HepG2 (cell line): Measurements from ENCODE around the gene ZNF491. TPM values are rescaled to one million over a fixed set of nuclear protein-coding genes. Genes with fewer than 3 reads are reported as not detected.

Source experiments
- ATAC-seq: fragments of 200-7000 bp; cut with Tn5 transposase; 3 replicates; pipeline ENCODE4 v1.9.1; 2020; ENCODE audit warnings: mild to moderate bottlenecking, moderate library complexity
- BruUV-seq: library from RNA; stranded (reverse); fragments of 400-500 nt; replicated peaks from 2 replicates; lab custom pipeline; 2021; lab: Mats Ljungman, UMichigan
- CTCF ChIA-PET: fragments of 300-600 bp; formaldehyde crosslinking; extraction: SDS; loops from one replicate; lab custom pipeline; 2021; ENCODE audit warnings: low total read pairs, inconsistent platforms, low intra/inter-chr PET ratio; lab: Yijun Ruan, JAX
- POLR2A ChIA-PET: fragments of 350-600 bp; sonication (Branson Sonifier 250); formaldehyde crosslinking; loops from one replicate; lab custom pipeline; 2020; ENCODE audit warnings: antibody characterized with exemption, inconsistent platforms; lab: Yijun Ruan, JAX
- DNase-seq: peaks from one replicate; pipeline ENCODE4 v3.0.0-alpha.2; 2015; ENCODE audit warnings: low spot score
- FAIRE-seq: peaks from 3 replicates; lab custom pipeline; 2011; peaks lifted over from hg19 to GRCh38; lab: Jason Lieb, UNC
- H2AFZ ChIP-seq: one replicate; pipeline ENCODE4 v1.6.1; 2011; ENCODE audit warnings: low read length, inconsistent platforms
- H3K27ac ChIP-seq: fragments of 300-600 bp; 3 replicates; pipeline ENCODE4 v1.8.0; 2011; ENCODE audit warnings: mixed run types, mild to moderate bottlenecking, mixed read lengths, low read length, inconsistent platforms; ENCODE audit not compliant: insufficient read depth; ENCODE audit errors: extremely low read length
- H3K27me3 ChIP-seq, 2 experiments: fragments of 200-600 bp in 1 of 2; 2 replicates in 1 of 2; 3 replicates in 1 of 2; pipeline versions ENCODE4 v1.6.0 to v1.8.0; 2011; ENCODE audit warnings: low read length in 2 of 2, mild to moderate bottlenecking in 2 of 2, moderate library complexity in 2 of 2, inconsistent platforms in 1 of 2; ENCODE audit not compliant: insufficient read depth in 2 of 2, control insufficient read depth in 1 of 2
- H3K36me3 ChIP-seq, 2 experiments: fragments of 200-600 bp in 1 of 2; replicated peaks in 1 of 2; 2 replicates in 1 of 2; 3 replicates in 1 of 2; pipeline versions ENCODE4 v1.5.1 to v1.8.0; 2011; ENCODE audit warnings: low read length in 2 of 2, inconsistent platforms in 1 of 2; ENCODE audit not compliant: insufficient read depth in 2 of 2, control insufficient read depth in 1 of 2
- H3K4me1 ChIP-seq: 2 replicates; pipeline ENCODE4 v1.5.1; 2012; ENCODE audit warnings: low read length, inconsistent platforms; ENCODE audit not compliant: insufficient read depth
- H3K4me2 ChIP-seq: 2 replicates; pipeline ENCODE4 v1.6.0; 2011; ENCODE audit warnings: low read depth, low read length, inconsistent platforms
- H3K4me3 ChIP-seq, 3 experiments: fragments of 200-600 bp in 1 of 3; sonication (generic), shearing (Covaris generic) in 1 of 3; replicated peaks in 1 of 3; 2 replicates each; pipeline ENCODE4 v1.5.1; 2011 to 2016; ENCODE audit warnings: low read length in 3 of 3, inconsistent platforms in 2 of 3, low read depth in 2 of 3, mild to moderate bottlenecking in 2 of 3, control low read depth in 1 of 3, mixed read lengths in 1 of 3; ENCODE audit not compliant: insufficient read depth in 1 of 3
- H3K79me2 ChIP-seq: one replicate; pipeline ENCODE4 v1.6.1; 2011; ENCODE audit warnings: low read length, inconsistent platforms; ENCODE audit not compliant: insufficient read depth
- H3K9ac ChIP-seq: 2 replicates; pipeline ENCODE4 v1.6.0; 2011; ENCODE audit warnings: mild to moderate bottlenecking, low read depth, low read length, inconsistent platforms; ENCODE audit not compliant: insufficient read depth
- H3K9me3 ChIP-seq: 2 replicates; pipeline ENCODE4 v1.5.1; 2012; ENCODE audit warnings: mild to moderate bottlenecking, low read length
- H4K20me1 ChIP-seq: 2 replicates; pipeline ENCODE4 v1.6.0; 2011; ENCODE audit warnings: inconsistent platforms, mild to moderate bottlenecking, low read length, moderate library complexity; ENCODE audit not compliant: insufficient read depth
- ATAD3A ChIP-seq: sonication (generic); formaldehyde crosslinking; IDR thresholded peaks from 2 replicates; pipeline ENCODE4 v1.4.0; 2020; ENCODE audit warnings: missing genetic modification reagents
- MAFF ChIP-seq: IDR thresholded peaks from 2 replicates; pipeline ENCODE4 v1.6.1; 2011; ENCODE audit warnings: low read depth, low read length, improper control_type of control experiment
- MATR3 ChIP-seq: sonication (generic); formaldehyde crosslinking; IDR thresholded peaks from 2 replicates; pipeline ENCODE4 v1.4.0; 2020; ENCODE audit warnings: missing genetic modification reagents
- MIER3 ChIP-seq: IDR thresholded peaks from 2 replicates; pipeline ENCODE4 v1.6.1; 2016; ENCODE audit warnings: missing compliant biosample characterization, borderline replicate concordance
- NFIB ChIP-seq: sonication (generic); formaldehyde crosslinking; IDR thresholded peaks from 2 replicates; pipeline ENCODE4 v1.9.0; 2021; ENCODE audit warnings: missing genetic modification reagents, mild to moderate bottlenecking, borderline replicate concordance
- TRAFD1 ChIP-seq: sonication (generic); formaldehyde crosslinking; IDR thresholded peaks from 2 replicates; pipeline ENCODE4 v1.5.1; 2020; ENCODE audit warnings: missing genetic modification reagents, mild to moderate bottlenecking, borderline replicate concordance
- ZNF569 ChIP-seq: sonication (generic); formaldehyde crosslinking; IDR thresholded peaks from 2 replicates; pipeline ENCODE4 v1.5.0; 2020; ENCODE audit warnings: mild to moderate bottlenecking, missing genetic modification reagents, moderate library complexity, borderline replicate concordance
- WGBS: methylation state at CpG from one replicate; pipeline ENCODE4 v1.1.6; 2017; ENCODE audit warnings: low lambda C conversion rate; 5-methylcytosine and 5-hydroxymethylcytosine counted together
- in situ Hi-C: cut with HindIII; loops from 2 replicates; pipeline ENCODE4 v1.10.0; 2017; ENCODE audit warnings: low pct_unique_long_range_greater_than_20kb; ENCODE audit not compliant: extremely low pct_ligation_motif_present
- intact Hi-C: fragments of 100-400 bp; cut with micrococcal nuclease; formaldehyde crosslinking; loops from one replicate; pipeline ENCODE4 v1.10.0; 2022; ENCODE audit not compliant: unreplicated experiment
- polyA plus RNA-seq, 8 experiments: library from polyadenylated mRNA; depleted of rRNA in 3 of 8; stranded (reverse) in 7 of 8; unstranded in 1 of 8; fragments of >200 nt; fragmentation: Illumina TruSeq in 4 of 8; extraction: Trizol in 4 of 8; gene quantifications; 2 replicates each; pipeline versions ENCODE4 v1.2.1 to v1.2.3, GENCODE V29; 2011 to 2016; ENCODE audit warnings: low read depth in 4 of 8, missing spikeins in 1 of 8, mixed read lengths in 1 of 8; ENCODE audit not compliant: insufficient read depth in 1 of 8
- total RNA-seq, 5 experiments: library from RNA; depleted of rRNA; stranded (reverse); fragments of >200 nt; fragmentation: Illumina TruSeq; extraction: Trizol; gene quantifications; 2 replicates each; pipeline ENCODE4 v1.2.3, GENCODE V29; 2016; ENCODE audit warnings: low read depth in 1 of 5
- TF ChIP-seq, protein P1 (sequence below): sonication (generic); formaldehyde crosslinking; IDR thresholded peaks from 2 replicates; pipeline ENCODE4 v1.4.0; 2020; ENCODE audit warnings: missing genetic modification reagents
- TF ChIP-seq, protein P2 (sequence below): sonication (generic); formaldehyde crosslinking; IDR thresholded peaks from 2 replicates; pipeline ENCODE4 v1.4.0; 2020; ENCODE audit warnings: mild to moderate bottlenecking, missing genetic modification reagents
- TF ChIP-seq, protein P3 (sequence below): sonication (generic); formaldehyde crosslinking; IDR thresholded peaks from 2 replicates; pipeline ENCODE4 v1.4.0; 2020; ENCODE audit warnings: mild to moderate bottlenecking, low read depth, missing genetic modification reagents

Gene ZNF491
- total and polyA plus RNA-seq, 2 of the 13 experiments (the other 11 are each of a cell fraction or from before 2014, with no cell fraction given): 0.57 to 2.2 TPM

- intact Hi-C loops: no loop called here
- Histone ChIP-seq H3K4me3 (no peak overlapping the region), H3K4me2 (no peak overlapping the region), H3K4me1 (no peaks in the 10 kb centered on the region), H3K36me3 (no peaks in the 10 kb centered on the region), H3K27ac (no peak overlapping the region), H3K9ac (no peak overlapping the region), H2AFZ (no peak overlapping the region), H4K20me1 (no peaks in the 10 kb centered on the region), H3K79me2 (no peaks in the 10 kb centered on the region), H3K9me3 (peaks cover 4% of the 10 kb centered on the region), H3K27me3 (peaks cover 0 to 3% of the 10 kb centered on the region in 2 experiments; a peak in 1 of 5 replicates)
- 0% methylated on average over 2 of the region's 2 CpGs for WGBS
- POLR2A ChIA-PET: interaction anchor here (2.4 kb wide), 1 partner anchor 14 kb away, joined by 5 read pairs; the partner anchor contains the start of gene ZNF441
- CTCF ChIA-PET: no interaction called here
- DNase-seq (no peak), ATAC-seq (no peak), FAIRE-seq (no peak)
- no TSS peak for BruUV-seq
- in situ Hi-C loops: no loop called here
- TF ChIP-seq ZNF569 (CRISPR knock-in tag): no peak
- no peak for TF ChIP-seq ATAD3A (CRISPR knock-in tag)
- no peak for TF ChIP-seq TRAFD1
- TF ChIP-seq, protein P1, sequence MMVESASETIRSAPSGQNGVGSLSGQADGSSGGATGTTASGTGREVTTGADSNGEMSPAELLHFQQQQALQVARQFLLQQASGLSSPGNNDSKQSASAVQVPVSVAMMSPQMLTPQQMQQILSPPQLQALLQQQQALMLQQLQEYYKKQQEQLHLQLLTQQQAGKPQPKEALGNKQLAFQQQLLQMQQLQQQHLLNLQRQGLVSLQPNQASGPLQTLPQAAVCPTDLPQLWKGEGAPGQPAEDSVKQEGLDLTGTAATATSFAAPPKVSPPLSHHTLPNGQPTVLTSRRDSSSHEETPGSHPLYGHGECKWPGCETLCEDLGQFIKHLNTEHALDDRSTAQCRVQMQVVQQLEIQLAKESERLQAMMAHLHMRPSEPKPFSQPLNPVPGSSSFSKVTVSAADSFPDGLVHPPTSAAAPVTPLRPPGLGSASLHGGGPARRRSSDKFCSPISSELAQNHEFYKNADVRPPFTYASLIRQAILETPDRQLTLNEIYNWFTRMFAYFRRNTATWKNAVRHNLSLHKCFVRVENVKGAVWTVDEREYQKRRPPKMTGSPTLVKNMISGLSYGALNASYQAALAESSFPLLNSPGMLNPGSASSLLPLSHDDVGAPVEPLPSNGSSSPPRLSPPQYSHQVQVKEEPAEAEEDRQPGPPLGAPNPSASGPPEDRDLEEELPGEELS: no peak
- TF ChIP-seq, protein P2, sequence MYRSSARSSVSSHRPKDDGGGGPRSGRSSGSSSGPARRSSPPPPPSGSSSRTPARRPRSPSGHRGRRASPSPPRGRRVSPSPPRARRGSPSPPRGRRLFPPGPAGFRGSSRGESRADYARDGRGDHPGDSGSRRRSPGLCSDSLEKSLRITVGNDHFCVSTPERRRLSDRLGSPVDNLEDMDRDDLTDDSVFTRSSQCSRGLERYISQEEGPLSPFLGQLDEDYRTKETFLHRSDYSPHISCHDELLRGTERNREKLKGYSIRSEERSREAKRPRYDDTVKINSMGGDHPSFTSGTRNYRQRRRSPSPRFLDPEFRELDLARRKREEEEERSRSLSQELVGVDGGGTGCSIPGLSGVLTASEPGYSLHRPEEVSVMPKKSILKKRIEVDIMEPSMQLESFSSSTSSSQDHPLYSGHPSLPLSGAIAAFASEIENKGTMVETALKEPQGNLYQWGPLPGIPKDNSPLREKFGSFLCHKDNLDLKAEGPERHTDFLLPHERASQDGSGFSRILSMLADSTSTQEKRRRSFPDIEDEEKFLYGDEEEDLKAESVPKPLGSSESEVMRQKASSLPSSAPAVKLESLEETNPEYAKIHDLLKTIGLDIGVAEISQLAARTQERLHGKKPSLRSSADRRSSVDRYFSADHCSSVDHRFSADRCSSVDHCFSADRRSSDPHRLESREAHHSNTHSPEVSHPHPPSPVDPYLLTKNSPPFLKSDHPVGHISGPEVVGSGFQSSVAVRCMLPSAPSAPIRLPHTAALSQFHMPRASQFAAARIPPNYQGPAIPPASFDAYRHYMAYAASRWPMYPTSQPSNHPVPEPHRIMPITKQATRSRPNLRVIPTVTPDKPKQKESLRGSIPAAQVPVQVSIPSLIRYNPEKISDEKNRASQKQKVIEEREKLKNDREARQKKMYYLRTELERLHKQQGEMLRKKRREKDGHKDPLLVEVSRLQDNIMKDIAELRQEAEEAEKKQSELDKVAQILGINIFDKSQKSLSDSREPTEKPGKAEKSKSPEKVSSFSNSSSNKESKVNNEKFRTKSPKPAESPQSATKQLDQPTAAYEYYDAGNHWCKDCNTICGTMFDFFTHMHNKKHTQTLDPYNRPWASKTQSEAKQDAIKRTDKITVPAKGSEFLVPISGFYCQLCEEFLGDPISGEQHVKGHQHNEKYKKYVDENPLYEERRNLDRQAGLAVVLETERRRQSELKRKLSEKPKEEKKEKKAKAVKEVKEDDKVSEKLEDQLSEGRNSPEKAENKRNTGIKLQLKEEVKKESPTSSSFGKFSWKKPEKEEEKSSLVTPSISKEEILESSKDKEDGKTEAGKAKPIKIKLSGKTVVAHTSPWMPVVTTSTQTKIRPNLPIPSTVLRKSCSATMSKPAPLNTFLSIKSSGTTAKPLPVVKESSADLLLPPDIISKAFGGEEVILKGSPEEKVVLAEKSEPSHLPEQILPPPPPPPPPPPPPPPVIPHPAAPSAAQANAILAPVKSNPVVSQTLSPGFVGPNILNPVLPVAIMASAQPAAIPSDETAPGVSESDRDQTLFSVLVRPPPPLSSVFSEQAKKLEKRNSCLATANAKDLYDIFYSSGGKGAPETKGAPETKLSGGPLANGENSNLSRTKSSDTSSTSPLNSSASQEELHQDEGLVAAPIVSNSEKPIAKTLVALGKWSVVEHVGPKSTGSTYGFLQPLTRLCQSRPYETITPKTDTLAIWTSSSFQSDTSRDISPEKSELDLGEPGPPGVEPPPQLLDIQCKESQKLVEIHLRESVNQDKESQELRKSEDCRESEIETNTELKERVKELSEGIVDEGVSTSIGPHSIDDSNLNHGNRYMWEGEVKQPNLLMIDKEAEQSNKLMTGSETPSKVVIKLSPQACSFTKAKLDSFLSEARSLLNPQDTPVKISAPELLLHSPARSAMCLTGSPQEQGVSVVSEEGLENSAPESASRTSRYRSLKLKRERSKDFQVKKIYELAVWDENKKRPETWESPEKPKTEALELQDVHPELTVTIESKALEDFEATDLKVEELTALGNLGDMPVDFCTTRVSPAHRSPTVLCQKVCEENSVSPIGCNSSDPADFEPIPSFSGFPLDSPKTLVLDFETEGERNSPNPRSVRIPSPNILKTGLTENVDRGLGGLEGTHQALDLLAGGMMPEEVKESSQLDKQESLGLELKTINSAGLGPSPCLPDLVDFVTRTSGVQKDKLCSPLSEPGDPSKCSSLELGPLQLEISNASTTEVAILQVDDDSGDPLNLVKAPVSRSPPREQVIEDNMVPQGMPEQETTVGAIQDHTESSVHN: no peak
- no peak for TF ChIP-seq MAFF
- no peak for TF ChIP-seq NFIB
- TF ChIP-seq MIER3 (CRISPR knock-in tag): no peak
- TF ChIP-seq, protein P3, sequence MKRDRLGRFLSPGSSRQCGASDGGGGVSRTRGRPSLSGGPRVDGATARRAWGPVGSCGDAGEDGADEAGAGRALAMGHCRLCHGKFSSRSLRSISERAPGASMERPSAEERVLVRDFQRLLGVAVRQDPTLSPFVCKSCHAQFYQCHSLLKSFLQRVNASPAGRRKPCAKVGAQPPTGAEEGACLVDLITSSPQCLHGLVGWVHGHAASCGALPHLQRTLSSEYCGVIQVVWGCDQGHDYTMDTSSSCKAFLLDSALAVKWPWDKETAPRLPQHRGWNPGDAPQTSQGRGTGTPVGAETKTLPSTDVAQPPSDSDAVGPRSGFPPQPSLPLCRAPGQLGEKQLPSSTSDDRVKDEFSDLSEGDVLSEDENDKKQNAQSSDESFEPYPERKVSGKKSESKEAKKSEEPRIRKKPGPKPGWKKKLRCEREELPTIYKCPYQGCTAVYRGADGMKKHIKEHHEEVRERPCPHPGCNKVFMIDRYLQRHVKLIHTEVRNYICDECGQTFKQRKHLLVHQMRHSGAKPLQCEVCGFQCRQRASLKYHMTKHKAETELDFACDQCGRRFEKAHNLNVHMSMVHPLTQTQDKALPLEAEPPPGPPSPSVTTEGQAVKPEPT (CRISPR knock-in tag): no peak
- no peak for TF ChIP-seq MATR3
These were observed 46.0 kb upstream of the ZNF491 start for GRCh38 chr19:11752244-11752736.
